ENCODE measurements around the gene PGBD4. TPM values are rescaled to one million over a fixed set of nuclear protein-coding genes. Genes with fewer than 3 reads are reported as not detected.

Gene PGBD4
- total and polyA plus RNA-seq, 11 donors = 0.86 to 2.1 (median 1.4) TPM

DNA sequence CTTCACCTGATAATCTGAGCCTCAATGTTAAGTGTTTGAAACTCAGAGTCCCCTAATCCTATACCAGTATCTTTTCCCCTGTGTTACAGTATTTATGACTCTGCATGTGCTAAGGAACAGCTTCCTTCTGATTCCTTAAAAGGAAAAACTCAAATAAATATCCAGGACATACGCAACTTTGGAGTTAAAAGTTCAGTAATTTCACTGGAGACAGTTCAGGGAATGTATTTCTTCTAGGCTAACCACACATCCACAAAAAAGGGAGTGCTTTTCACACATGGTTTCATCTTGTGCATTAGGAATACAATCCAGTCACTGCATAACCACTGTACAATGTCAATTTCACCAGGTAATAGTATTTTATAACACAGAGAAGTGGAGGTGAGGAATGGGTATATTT, 31.0 kb downstream of the PGBD4 start:
- H3K4me1 ChIP-seq = no peaks in the 10 kb centered on the region
- WGBS, 4 donors = 88 to 96% (median 95%) methylated on average over 1 of the region's 1 CpG
- DNase-seq (no peak), ATAC-seq (no peak)
- TF ChIP-seq, protein P1, sequence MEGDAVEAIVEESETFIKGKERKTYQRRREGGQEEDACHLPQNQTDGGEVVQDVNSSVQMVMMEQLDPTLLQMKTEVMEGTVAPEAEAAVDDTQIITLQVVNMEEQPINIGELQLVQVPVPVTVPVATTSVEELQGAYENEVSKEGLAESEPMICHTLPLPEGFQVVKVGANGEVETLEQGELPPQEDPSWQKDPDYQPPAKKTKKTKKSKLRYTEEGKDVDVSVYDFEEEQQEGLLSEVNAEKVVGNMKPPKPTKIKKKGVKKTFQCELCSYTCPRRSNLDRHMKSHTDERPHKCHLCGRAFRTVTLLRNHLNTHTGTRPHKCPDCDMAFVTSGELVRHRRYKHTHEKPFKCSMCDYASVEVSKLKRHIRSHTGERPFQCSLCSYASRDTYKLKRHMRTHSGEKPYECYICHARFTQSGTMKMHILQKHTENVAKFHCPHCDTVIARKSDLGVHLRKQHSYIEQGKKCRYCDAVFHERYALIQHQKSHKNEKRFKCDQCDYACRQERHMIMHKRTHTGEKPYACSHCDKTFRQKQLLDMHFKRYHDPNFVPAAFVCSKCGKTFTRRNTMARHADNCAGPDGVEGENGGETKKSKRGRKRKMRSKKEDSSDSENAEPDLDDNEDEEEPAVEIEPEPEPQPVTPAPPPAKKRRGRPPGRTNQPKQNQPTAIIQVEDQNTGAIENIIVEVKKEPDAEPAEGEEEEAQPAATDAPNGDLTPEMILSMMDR (IDR thresholded peaks at IDR 0.05) = no peak
- TF ChIP-seq POLR2A (IDR thresholded peaks at IDR 0.05) = no peak
- no peaks in the 10 kb centered on the region for H3K27me3 ChIP-seq
- H3K36me3 ChIP-seq = peaks cover 0 to 8% (median 0%) of the 10 kb centered on the region in 9 donors
- no peak overlapping the region for H3K27ac ChIP-seq
- intact Hi-C loops (cut with DNase I) = no loop called here
- no peaks in the 10 kb centered on the region for H3K9me3 ChIP-seq
- H3K4me3 ChIP-seq = no peak overlapping the region

DNA sequence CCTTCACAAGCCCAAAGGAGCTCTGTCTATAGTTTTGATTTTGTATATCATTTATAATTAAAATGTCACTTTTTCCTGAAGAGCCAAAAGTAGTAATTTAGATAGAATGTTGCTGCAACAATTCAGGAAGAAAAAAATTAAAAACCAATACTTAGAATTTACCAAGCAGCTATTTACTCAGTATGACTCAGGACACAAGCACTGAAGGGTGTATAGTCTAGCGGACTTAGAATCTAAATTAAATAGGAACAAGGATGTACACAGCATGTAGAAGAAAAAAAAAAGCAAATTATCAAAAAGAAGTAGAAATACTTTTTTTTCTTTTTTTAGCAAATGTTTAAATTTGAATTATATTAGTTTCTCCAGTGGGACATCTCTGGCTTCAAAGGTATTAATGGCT, 31.6 kb downstream of the PGBD4 start:
- intact Hi-C loops (cut with DNase I) = no loop called here
- ATAC-seq = no peak

DNA sequence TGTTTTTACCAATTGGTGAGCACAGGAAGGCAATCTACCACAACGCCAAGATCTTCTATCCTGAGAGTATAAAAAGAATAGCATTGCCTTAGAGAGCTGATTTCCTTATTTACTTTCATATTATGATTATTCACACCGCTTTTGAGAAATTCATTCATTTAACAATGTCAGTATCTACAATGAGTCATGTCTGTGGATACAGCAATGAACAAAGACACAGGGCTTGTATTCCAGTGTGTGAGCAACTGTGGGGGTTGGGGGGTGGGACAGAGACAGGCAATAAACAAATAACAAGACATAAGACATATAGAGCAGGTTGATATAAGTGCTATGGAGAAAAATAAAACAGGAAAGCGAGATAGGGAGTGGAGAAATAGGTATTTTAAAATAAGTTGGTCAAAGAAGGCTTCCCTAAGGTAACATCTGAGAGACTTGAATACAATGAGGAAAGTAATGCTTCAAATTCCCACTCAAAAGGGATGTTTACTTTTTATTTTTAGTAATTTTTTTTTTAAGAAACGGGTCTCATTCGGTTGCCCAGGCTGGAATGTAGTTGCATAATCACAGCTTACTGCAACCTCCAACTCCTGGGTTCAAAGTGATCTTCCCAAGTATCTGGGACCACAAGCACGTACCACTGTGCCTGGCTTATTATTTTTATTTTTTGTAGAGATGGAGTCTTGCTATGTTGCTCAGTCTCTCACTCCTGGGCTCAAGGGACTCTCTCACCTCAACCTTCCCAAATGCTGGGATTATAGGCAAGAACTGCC, 45.7 kb downstream of the PGBD4 start:
- no peak overlapping the region for H3K4me3 ChIP-seq
- DNase-seq (no peak), ATAC-seq (no peak)
- H3K4me1 ChIP-seq = no peaks in the 10 kb centered on the region
- no peak overlapping the region for H3K27ac ChIP-seq
- peaks cover 0 to 98% (median 76%) of the 10 kb centered on the region in 9 donors for H3K36me3 ChIP-seq
- WGBS, 4 donors = 62 to 68% (median 68%) methylated on average over 6 of the region's 6 CpGs
- no peaks in the 10 kb centered on the region for H3K9me3 ChIP-seq
- no peaks in the 10 kb centered on the region for H3K27me3 ChIP-seq
- intact Hi-C loops (cut with DNase I) = no loop called here
- TF ChIP-seq POLR2A (IDR thresholded peaks at IDR 0.05) = no peak
- TF ChIP-seq, protein P1 (IDR thresholded peaks at IDR 0.05) = no peak

More for the DNA sequence above, 31.6 kb downstream of the PGBD4 start:
- Histone ChIP-seq H3K27ac (no peak overlapping the region), H3K9me3 (no peaks in the 10 kb centered on the region), H3K4me1 (no peaks in the 10 kb centered on the region), H3K4me3 (no peak overlapping the region), H3K27me3 (no peaks in the 10 kb centered on the region), H3K36me3 (peaks cover 0 to 14% (median 3%) of the 10 kb centered on the region in 9 donors)
- no peak for TF ChIP-seq POLR2A (IDR thresholded peaks at IDR 0.05)
- TF ChIP-seq, protein P1 (IDR thresholded peaks at IDR 0.05) = no peak
- 92 to 100% (median 97%) methylated on average over 1 of the region's 1 CpG for WGBS, 4 donors
- DNase-seq = no peak

DNA sequence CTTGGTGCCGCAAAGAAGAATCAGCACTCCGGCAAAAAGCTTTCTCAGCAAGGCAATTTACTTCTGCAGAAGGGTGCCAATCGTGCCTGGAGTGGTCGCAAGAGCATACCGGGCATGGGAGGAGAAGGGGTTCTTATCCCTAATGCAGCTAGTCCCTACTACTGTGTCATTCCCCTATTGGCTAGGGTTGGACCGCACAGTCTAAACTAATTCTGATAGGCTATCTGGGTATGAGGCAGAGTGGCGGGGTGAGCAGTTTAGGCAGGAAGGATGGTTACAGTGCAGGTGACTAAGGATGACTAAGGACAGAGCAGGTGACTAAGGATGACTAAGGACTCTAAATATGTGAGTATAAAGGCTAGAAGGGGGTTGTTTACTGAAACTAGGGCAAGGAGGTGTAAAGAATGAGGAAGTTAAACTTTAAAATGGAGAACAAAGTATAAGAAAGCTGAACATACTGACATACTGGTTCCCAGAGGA, 52.9 kb downstream of the PGBD4 start:
- TF ChIP-seq POLR2A (IDR thresholded peaks at IDR 0.05) = no peak
- TF ChIP-seq, protein P1 (IDR thresholded peaks at IDR 0.05) = no peak
- WGBS, 4 donors = 93 to 99% (median 96%) methylated on average over 7 of the region's 7 CpGs
- ATAC-seq (no peak), DNase-seq (no peak)
- peaks cover 0 to 26% (median 10%) of the 10 kb centered on the region in 12 donors for H3K9me3 ChIP-seq
- peaks cover 0 to 88% (median 54%) of the 10 kb centered on the region in 9 donors for H3K36me3 ChIP-seq
- no peaks in the 10 kb centered on the region for H3K4me1 ChIP-seq
- H3K27me3 ChIP-seq = no peaks in the 10 kb centered on the region
- H3K4me3 ChIP-seq = no peak overlapping the region
- no peak overlapping the region for H3K27ac ChIP-seq
- intact Hi-C loops (cut with DNase I) = no loop called here
